ENCODE measurements around the gene NRIP1.
"Not testable (repeated sequence)": the region's sequence is repeated elsewhere in the genome, so short reads cannot be mapped to it uniquely, and the experiment has no call there.

The NRIP1 gene

GRCh38 chr21:15039607-15040299 is 25.0 kb downstream of the NRIP1 start:
- H3K4me3 ChIP-seq (ENCODE audit: low read depth, low read length), result no peak overlapping the region
- no peak for TF ChIP-seq CTCF (IDR thresholded peaks at IDR 0.05; ENCODE audit: low read depth, low read length, missing control alignments)
- no peak for DNase-seq (ENCODE audit: low read depth)

GRCh38 chr21:15037900-15038293 is 26.9 kb downstream of the NRIP1 start:
- no peak for DNase-seq (ENCODE audit: low read depth)
- TF ChIP-seq CTCF (IDR thresholded peaks at IDR 0.05; ENCODE audit: low read depth, low read length, missing control alignments), result no peak
- H3K4me3 ChIP-seq (ENCODE audit: low read depth, low read length), result no peak overlapping the region

- no peak for TF ChIP-seq CTCF (IDR thresholded peaks at IDR 0.05; ENCODE audit: low read depth, low read length, missing control alignments)
- DNase-seq (ENCODE audit: low read depth), result no peak
- no peak overlapping the region for H3K4me3 ChIP-seq (ENCODE audit: low read depth, low read length)
Observed at GRCh38 chr21:15037095-15037899, 27.5 kb downstream of the NRIP1 start.

- no peak overlapping the region for H3K4me3 ChIP-seq (ENCODE audit: low read depth, low read length)
- no peak for DNase-seq (ENCODE audit: low read depth)
- TF ChIP-seq CTCF (IDR thresholded peaks at IDR 0.05; ENCODE audit: low read depth, low read length, missing control alignments), result no peak
Observed at GRCh38 chr21:15036189-15036588, 28.6 kb downstream of the NRIP1 start.

- TF ChIP-seq CTCF (IDR thresholded peaks at IDR 0.05; ENCODE audit: low read depth, low read length, missing control alignments), result no peak
- H3K4me3 ChIP-seq (ENCODE audit: low read depth, low read length), result no peak overlapping the region
- DNase-seq (ENCODE audit: low read depth), result no peak
Observed at GRCh38 chr21:15034126-15034853, 30.5 kb downstream of the NRIP1 start.

- H3K4me3 ChIP-seq (ENCODE audit: low read depth, low read length), result no peak overlapping the region
- no peak for DNase-seq (ENCODE audit: low read depth)
- TF ChIP-seq CTCF (IDR thresholded peaks at IDR 0.05; ENCODE audit: low read depth, low read length, missing control alignments), result no peak
Observed at GRCh38 chr21:15031790-15032357, 32.9 kb downstream of the NRIP1 start.

GRCh38 chr21:15031362-15031761 is 33.4 kb downstream of the NRIP1 start:
- DNase-seq (ENCODE audit: low read depth); H3K4me3 ChIP-seq (ENCODE audit: low read depth, low read length): not testable (repeated sequence)

GRCh38 chr21:15030861-15031260 is 33.9 kb downstream of the NRIP1 start:
- H3K4me3 ChIP-seq (ENCODE audit: low read depth, low read length); DNase-seq (ENCODE audit: low read depth): not testable (repeated sequence)
